Transverse colon (tissue), 4 donors: Measurements from ENCODE around the gene UBE2Q2. TPM values are rescaled to one million over a fixed set of nuclear protein-coding genes. Genes with fewer than 3 reads are reported as not detected.

Experiments used
- DNase-seq: peaks from one replicate; pipeline ENCODE4 v3.0.0-alpha.2; 2019
- H3K27ac ChIP-seq, 4 donors: fragments of 200-600 bp; sonication (generic); 2 replicates each; pipeline ENCODE4 v1.5.1; 2016 to 2018; ENCODE audit warnings: inconsistent platforms in 4 of 4
- H3K27me3 ChIP-seq: fragments of 200-600 bp; sonication (generic); 2 replicates; pipeline ENCODE4 v1.5.1; 2017; ENCODE audit warnings: inconsistent platforms
- H3K36me3 ChIP-seq, 4 donors: fragments of 200-600 bp; sonication (generic); 2 replicates each; pipeline ENCODE4 v1.5.1; 2017 to 2019; ENCODE audit warnings: inconsistent platforms in 4 of 4
- H3K4me1 ChIP-seq, 4 donors: fragments of 200-600 bp; sonication (generic); 2 replicates each; pipeline ENCODE4 v1.5.1; 2017 to 2020; ENCODE audit warnings: inconsistent platforms in 4 of 4
- H3K4me3 ChIP-seq, 4 donors: fragments of 200-600 bp; sonication (generic); 1 replicate in 1 of 4; 2 replicates in 3 of 4; pipeline versions ENCODE4 v1.5.1 to v1.6.1; 2017 to 2019; ENCODE audit warnings: inconsistent platforms in 4 of 4
- H3K9me3 ChIP-seq, 2 donors: fragments of 200-600 bp; sonication (generic); 2 replicates each; pipeline ENCODE4 v1.5.1; 2017 to 2019; ENCODE audit warnings: inconsistent platforms in 2 of 2
- EP300 ChIP-seq: sonication (generic); formaldehyde crosslinking; IDR thresholded peaks from one replicate; pipeline ENCODE4 v1.6.1; 2017; ENCODE audit warnings: antibody characterized with exemption, low read depth
- POLR2A ChIP-seq: fragments of 450-650 bp; IDR thresholded peaks from one replicate; pipeline ENCODE4 v1.6.1; 2016; ENCODE audit warnings: antibody characterized with exemption, mild to moderate bottlenecking, moderate library complexity
- POLR2AphosphoS5 ChIP-seq, 3 donors: sonication (generic); formaldehyde crosslinking; IDR thresholded peaks; one replicate each; pipeline ENCODE4 v1.6.1; 2016; ENCODE audit warnings: antibody characterized with exemption in 3 of 3
- WGBS, 2 donors: methylation state at CpG; one replicate each; pipeline ENCODE4 v1.1.5; 2018; ENCODE audit warnings: low coverage in 1 of 2; 5-methylcytosine and 5-hydroxymethylcytosine counted together
- in situ Hi-C, 4 donors: fragments of 200-750 bp; cut with MboI; loops; one replicate each; pipeline versions ENCODE4 v1.15.0 to v1.15.1; 2017; ENCODE audit warnings: low sequenced_read_pairs in 3 of 4, low pct_ligation_motif_present in 1 of 4, low pct_unique_long_range_greater_than_20kb in 1 of 4
- intact Hi-C: fragments of 100-400 bp; cut with DNase I; formaldehyde crosslinking; loops from one replicate; pipeline ENCODE4 v1.15.1; 2023; ENCODE audit warnings: low total_unique reads
- total RNA-seq, 4 donors: library from RNA; depleted of rRNA; stranded (reverse); fragments of >200 nt; gene quantifications; one replicate each; pipeline ENCODE4 v1.1.0, GENCODE V29; 2016
- TF ChIP-seq, protein P1 (sequence below), 5 experiments: fragments of 200-600 bp in 3 of 5; fragments of 450-650 bp in 2 of 5; sonication (generic) in 3 of 5; IDR thresholded peaks; 1 replicate in 2 of 5; 2 replicates in 3 of 5; pipeline ENCODE4 v1.5.1; 2016 to 2017; ENCODE audit warnings: antibody characterized with exemption in 5 of 5, inconsistent platforms in 3 of 5, mild to moderate bottlenecking in 2 of 5, moderate library complexity in 1 of 5

The UBE2Q2 gene
- total RNA-seq, 4 donors from 2014 or later: 21.2 to 53.7 (median 26.9) TPM

DNA sequence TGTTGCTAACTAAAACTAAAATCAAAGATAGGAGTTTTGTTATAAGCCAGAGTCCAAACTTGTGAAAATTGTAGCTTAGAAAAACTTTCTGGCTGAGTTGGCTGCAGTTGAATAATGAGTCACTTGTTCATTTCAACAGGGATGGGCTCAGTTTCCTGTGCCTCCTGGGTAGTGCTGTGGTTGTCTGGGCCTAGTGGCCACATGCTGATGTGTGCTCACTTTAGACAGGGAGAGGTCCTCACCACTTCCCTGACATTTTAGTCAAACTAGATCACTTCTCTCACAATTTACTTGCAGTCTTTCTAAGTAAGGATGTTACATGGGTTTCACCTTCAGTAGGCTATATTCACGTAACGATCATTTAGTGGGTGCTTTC, 6.3 kb upstream of the UBE2Q2 start:
- no peaks in the 10 kb centered on the region for H3K27me3 ChIP-seq
- intact Hi-C loops: no loop called here

DNA sequence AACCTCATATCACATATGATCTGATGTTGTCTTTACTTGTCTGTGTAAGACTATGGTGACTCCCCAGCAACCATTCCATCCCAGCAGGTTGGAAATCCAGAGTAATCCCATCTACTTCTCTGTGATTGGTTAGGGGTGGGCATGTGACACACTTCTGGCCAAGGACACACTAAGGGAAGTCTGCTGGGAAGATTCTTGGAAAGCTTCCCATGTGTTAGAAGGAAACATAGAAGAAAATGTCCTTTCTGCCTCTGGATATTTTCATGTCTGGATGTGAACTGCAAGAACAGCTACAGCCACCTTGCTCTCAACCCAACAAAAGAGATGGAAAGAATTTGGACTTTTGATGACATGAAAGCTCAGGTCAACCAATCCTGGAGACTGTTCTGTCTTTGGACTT, 2.6 kb upstream of the UBE2Q2 start:
- intact Hi-C loops: no loop called here
- Histone ChIP-seq H3K4me1 (peaks cover 10 to 34% (median 17%) of the 10 kb centered on the region in 4 donors), H3K4me3 (no peak overlapping the region), H3K9me3 (no peaks in the 10 kb centered on the region), H3K36me3 (no peaks in the 10 kb centered on the region), H3K27ac (peak overlapping the region in 3 of 4 donors; percentile 3 to 43 (median 39)), H3K27me3 (no peaks in the 10 kb centered on the region)
- TF ChIP-seq, protein P1, sequence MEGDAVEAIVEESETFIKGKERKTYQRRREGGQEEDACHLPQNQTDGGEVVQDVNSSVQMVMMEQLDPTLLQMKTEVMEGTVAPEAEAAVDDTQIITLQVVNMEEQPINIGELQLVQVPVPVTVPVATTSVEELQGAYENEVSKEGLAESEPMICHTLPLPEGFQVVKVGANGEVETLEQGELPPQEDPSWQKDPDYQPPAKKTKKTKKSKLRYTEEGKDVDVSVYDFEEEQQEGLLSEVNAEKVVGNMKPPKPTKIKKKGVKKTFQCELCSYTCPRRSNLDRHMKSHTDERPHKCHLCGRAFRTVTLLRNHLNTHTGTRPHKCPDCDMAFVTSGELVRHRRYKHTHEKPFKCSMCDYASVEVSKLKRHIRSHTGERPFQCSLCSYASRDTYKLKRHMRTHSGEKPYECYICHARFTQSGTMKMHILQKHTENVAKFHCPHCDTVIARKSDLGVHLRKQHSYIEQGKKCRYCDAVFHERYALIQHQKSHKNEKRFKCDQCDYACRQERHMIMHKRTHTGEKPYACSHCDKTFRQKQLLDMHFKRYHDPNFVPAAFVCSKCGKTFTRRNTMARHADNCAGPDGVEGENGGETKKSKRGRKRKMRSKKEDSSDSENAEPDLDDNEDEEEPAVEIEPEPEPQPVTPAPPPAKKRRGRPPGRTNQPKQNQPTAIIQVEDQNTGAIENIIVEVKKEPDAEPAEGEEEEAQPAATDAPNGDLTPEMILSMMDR (IDR thresholded peaks at IDR 0.05): no peak
- TF ChIP-seq EP300: no peak
- TF ChIP-seq POLR2A: no peak
- TF ChIP-seq POLR2AphosphoS5 (IDR thresholded peaks at IDR 0.05): no peak
- in situ Hi-C loops: no loop called here
- no peak for DNase-seq

More for the DNA sequence above, 6.3 kb upstream of the UBE2Q2 start:
- no peaks in the 10 kb centered on the region for H3K9me3 ChIP-seq
- no peak for DNase-seq
- no peak overlapping the region for H3K27ac ChIP-seq
- in situ Hi-C loops: no loop called here
- WGBS, 2 donors: 87 to 100% methylated on average over 2 of the region's 2 CpGs
- no peak for TF ChIP-seq EP300
- no peak for TF ChIP-seq POLR2A
- TF ChIP-seq, protein P1 (IDR thresholded peaks at IDR 0.05): no peak
- no peak for TF ChIP-seq POLR2AphosphoS5 (IDR thresholded peaks at IDR 0.05)
- H3K4me3 ChIP-seq: no peak overlapping the region
- H3K4me1 ChIP-seq: peaks cover 0 to 9% (median 4%) of the 10 kb centered on the region in 4 donors
- no peaks in the 10 kb centered on the region for H3K36me3 ChIP-seq

DNA sequence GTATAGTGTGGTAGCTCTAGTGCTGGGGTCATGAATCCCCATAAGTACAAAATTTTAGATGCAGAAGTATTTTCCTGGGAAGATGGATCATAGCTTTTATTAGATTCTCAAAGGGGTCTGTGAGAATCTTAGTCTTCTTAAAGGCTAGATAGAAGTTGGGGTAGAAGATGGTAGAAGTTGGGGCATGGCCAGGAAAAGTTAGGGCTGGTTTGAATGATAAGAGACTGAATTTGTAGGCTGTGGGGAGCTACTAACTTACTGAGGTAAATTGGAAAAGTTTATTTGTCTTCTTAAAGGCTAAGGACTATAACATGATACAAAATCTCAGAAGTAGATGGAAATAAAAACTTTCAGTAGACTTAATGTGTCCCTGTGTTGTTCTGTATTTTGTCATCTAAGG, 1.6 kb upstream of the UBE2Q2 start:
- H3K27me3 ChIP-seq: no peaks in the 10 kb centered on the region
- in situ Hi-C loops (no loop called here), intact Hi-C loops (no loop called here)
- TF ChIP-seq POLR2A: no peak
- no peaks in the 10 kb centered on the region for H3K36me3 ChIP-seq
- no peak for DNase-seq
- peak overlapping the region in 2 of 4 donors; percentile 3 to 43 for H3K27ac ChIP-seq
- no peak overlapping the region for H3K4me3 ChIP-seq
- H3K4me1 ChIP-seq: peaks cover 14 to 34% (median 23%) of the 10 kb centered on the region in 4 donors
- H3K9me3 ChIP-seq: no peaks in the 10 kb centered on the region

DNA sequence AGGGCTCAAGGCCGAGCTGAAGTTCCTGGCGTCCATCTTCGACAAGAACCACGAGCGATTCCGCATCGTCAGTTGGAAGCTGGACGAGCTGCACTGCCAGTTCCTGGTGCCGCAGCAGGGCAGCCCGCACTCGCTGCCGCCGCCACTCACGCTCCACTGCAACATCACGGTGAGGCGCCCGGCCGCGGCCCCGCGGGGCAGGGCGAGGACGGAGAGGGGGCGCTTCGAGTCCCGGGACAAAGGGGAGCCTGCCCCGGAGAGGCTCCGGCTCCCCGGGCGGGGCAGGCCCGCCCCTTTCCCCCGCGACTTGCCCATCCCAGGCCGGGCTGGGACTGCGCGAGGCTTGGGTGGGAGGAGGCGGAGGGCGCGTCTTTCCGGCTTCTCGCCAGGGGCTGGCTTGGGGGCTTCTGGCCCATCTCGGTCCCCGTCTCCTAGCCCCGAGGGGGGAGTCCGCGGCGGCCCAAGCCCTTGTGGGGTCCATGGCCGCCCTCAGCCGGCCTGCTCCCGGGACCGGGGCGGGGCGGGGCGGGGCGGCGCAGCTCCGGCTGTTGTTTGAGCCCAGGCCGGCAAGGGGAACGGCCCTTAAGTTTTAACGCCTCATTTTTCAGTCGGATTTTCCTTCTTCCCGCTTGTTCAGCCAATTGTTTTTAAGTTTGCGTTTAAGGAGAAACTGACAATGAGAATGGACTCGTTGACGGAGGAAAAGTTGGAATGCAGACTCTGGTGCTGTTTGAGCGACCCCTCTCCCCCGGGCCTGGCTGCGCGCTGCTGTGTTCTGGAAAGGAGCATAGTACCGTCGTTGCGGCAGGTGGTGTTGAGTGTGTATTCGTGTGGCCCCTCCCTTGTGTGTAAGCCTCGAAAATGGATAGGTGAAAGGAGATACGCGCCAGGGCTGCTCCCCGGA, 683 bp downstream of the UBE2Q2 start:
- no peaks in the 10 kb centered on the region for H3K27me3 ChIP-seq
- H3K4me1 ChIP-seq: peaks cover 19 to 52% (median 36%) of the 10 kb centered on the region in 4 donors
- intact Hi-C loops (no loop called here), in situ Hi-C loops (no loop called here)
- H3K27ac ChIP-seq: peak overlapping the region; percentile 93 to 97 (median 96)
- peak overlapping the region; percentile 75 to 95 (median 86) for H3K4me3 ChIP-seq
- no peaks in the 10 kb centered on the region for H3K9me3 ChIP-seq
- 0 to 1% methylated on average over 2 to 63 of the region's 77 CpGs for WGBS, 2 donors
- TF ChIP-seq, protein P1 (IDR thresholded peaks at IDR 0.05): no peak
- TF ChIP-seq POLR2AphosphoS5 (IDR thresholded peaks at IDR 0.05) (peak; percentile 63 to 75 (median 63)), POLR2A (peak; percentile 60)
- no peaks in the 10 kb centered on the region for H3K36me3 ChIP-seq
- DNase-seq: peak; percentile 70
